Measurements from ENCODE around the gene MVB12B.

- TF ChIP-seq CTCF (IDR thresholded peaks at IDR 0.05; ENCODE audit: low read depth, low read length) (no peak), POLR2A (IDR thresholded peaks at IDR 0.05; ENCODE audit: extremely low read depth, insufficient read length) (no peak), MAX (IDR thresholded peaks at IDR 0.05; ENCODE audit: low read depth, low read length) (peak; percentile 36; the same call in 1 of the 2 replicates)
These were observed 3.0 kb downstream of the MVB12B start for GRCh38 chr9:126329476-126330275.
